ENCODE measurements around the gene CCDC183. TPM values are rescaled to one million over a fixed set of nuclear protein-coding genes. Genes with fewer than 3 reads are reported as not detected.

Gene CCDC183
- total RNA-seq, 1 experiment from 2014 or later, result 1.1 TPM

GRCh38 chr9:136799854-136800657, 3.9 kb downstream of the CCDC183 start:
- Histone ChIP-seq H3K56ac (ENCODE audit: insufficient read length, low read depth, low read length) (no peak overlapping the region), H3K4me2 (ENCODE audit: insufficient read depth, insufficient read length, low read length) (peak overlapping the region; percentile 81), H3K9ac (ENCODE audit: extremely low read depth, insufficient read length, low read length) (no peak overlapping the region), H3K23me2 (ENCODE audit: insufficient read length, low read depth, low read length, poor library complexity, severe bottlenecking) (peaks cover 15% of the 10 kb centered on the region), H3T11ph (ENCODE audit: low read length) (no peak overlapping the region), H3K4ac (ENCODE audit: low read depth, low read length) (no peak overlapping the region), H4K5ac (ENCODE audit: insufficient read length, low read depth, low read length) (no peak overlapping the region), H2BK5ac (ENCODE audit: insufficient read length, low read length) (no peak overlapping the region), H4K8ac (replicated peaks; ENCODE audit: insufficient read length, low read depth, low read length) (no peak overlapping the region), H4K91ac (ENCODE audit: insufficient read length, low read depth, low read length) (no peak overlapping the region), H2BK20ac (ENCODE audit: low read depth, low read length, poor library complexity, severe bottlenecking) (no peak overlapping the region), H2BK15ac (ENCODE audit: low read depth, low read length) (no peak overlapping the region), H3K79me2 (ENCODE audit: insufficient read depth, low read length) (no peaks in the 10 kb centered on the region), H2BK12ac (ENCODE audit: insufficient read length, low read depth, low read length) (no peak overlapping the region), H3K27me3 (ENCODE audit: insufficient read depth, low read length) (no peaks in the 10 kb centered on the region; the same call in 1 of the 2 replicates), H3K79me1 (ENCODE audit: insufficient read depth, low read depth, low read length, poor library complexity, severe bottlenecking) (no peaks in the 10 kb centered on the region), H2BK120ac (ENCODE audit: low read depth, low read length, poor library complexity, severe bottlenecking) (no peak overlapping the region), H3K23ac (ENCODE audit: insufficient read length, low read depth, low read length) (no peak overlapping the region), H3K9me3 (ENCODE audit: control insufficient read depth, low read depth, low read length) (no peaks in the 10 kb centered on the region), H2AFZ (ENCODE audit: low read length) (no peak overlapping the region), H3K27ac (ENCODE audit: insufficient read length, low read depth, low read length) (no peak overlapping the region), H4K20me1 (ENCODE audit: control insufficient read depth, insufficient read depth, insufficient read length) (no peaks in the 10 kb centered on the region), H3K14ac (ENCODE audit: insufficient read depth, low read length) (no peak overlapping the region), H3K18ac (ENCODE audit: insufficient read length, low read depth, low read length) (no peak overlapping the region), H3K4me1 (ENCODE audit: insufficient read depth, low read length) (no peaks in the 10 kb centered on the region; the same call in 1 of the 2 replicates), H2AK5ac (ENCODE audit: insufficient read length, low read length) (no peak overlapping the region)
- DNase-seq, result peak; percentile 94
- WGBS (ENCODE audit: extremely low coverage, insufficient read length, low lambda C conversion rate), result no CpG with 5 or more reads among the region's 63 CpGs
- Mint-ChIP-seq H3K36me3 (ENCODE audit: insufficient read depth in 1 of 3, low read depth in 3 of 3) (peaks cover 4 to 9% (median 7%) of the 10 kb centered on the region in 3 experiments; a peak in 3 of 7 replicates), H3K9me3 (no peaks in the 10 kb centered on the region), H3K4me1 (peaks cover 20 to 29% of the 10 kb centered on the region in 2 experiments), H3K4me3 (peak overlapping the region; percentile 80 to 94), H3K27ac (peak overlapping the region; percentile 89 to 94 (median 91); a peak in 6 of 7 replicates), H3K27me3 (ENCODE audit: low read depth) (peaks cover 49% of the 10 kb centered on the region)
- no peak for TF ChIP-seq CTCF (conservative IDR thresholded peaks at IDR 0.05)
